H1 (cell line): ENCODE data around the gene KRCC1. TPM values are rescaled to one million over a fixed set of nuclear protein-coding genes. Genes with fewer than 3 reads are reported as not detected.

Experiments
- CTCF ChIA-PET: fragments of 300-600 bp; sonication (Branson Sonifier 250); formaldehyde crosslinking; loops from one replicate; lab custom pipeline; 2021; ENCODE audit not compliant: partially characterized antibody; lab: Charles Lee
- POLR2A ChIA-PET: fragments of 300-600 bp; sonication (Branson Sonifier 250); formaldehyde crosslinking; loops from one replicate; lab custom pipeline; 2021; ENCODE audit warnings: inconsistent platforms; ENCODE audit not compliant: partially characterized antibody; lab: Charles Lee
- DNase-seq, 2 experiments: peaks; one replicate each; pipeline versions ENCODE4 v3.0.0 to v3.0.0-alpha.2; 2010 to 2022; ENCODE audit warnings: low spot score in 2 of 2, low read depth in 1 of 2, mixed read lengths in 1 of 2
- FAIRE-seq: peaks from 2 replicates; lab custom pipeline; 2011; peaks lifted over from hg19 to GRCh38; lab: Jason Lieb, UNC
- H2AFZ ChIP-seq: 2 replicates; pipeline ENCODE4 v1.8.1; 2012; ENCODE audit warnings: low read length, inconsistent platforms
- H2AK5ac ChIP-seq: 2 replicates; pipeline ENCODE4 v1.6.1; 2013; ENCODE audit warnings: low read depth, low read length
- H2BK120ac ChIP-seq: replicated peaks from 2 replicates; pipeline ENCODE3; 2013; ENCODE audit warnings: low read depth, low read length, inconsistent platforms
- H2BK12ac ChIP-seq: 2 replicates; pipeline ENCODE4 v1.6.1; 2013; ENCODE audit warnings: low read depth, low read length
- H2BK15ac ChIP-seq: 2 replicates; pipeline ENCODE4 v1.6.1; 2013; ENCODE audit warnings: low read length
- H2BK20ac ChIP-seq: 2 replicates; pipeline ENCODE4 v1.6.1; 2013; ENCODE audit warnings: low read length
- H2BK5ac ChIP-seq: 2 replicates; pipeline ENCODE4 v1.6.1; 2013; ENCODE audit warnings: low read depth, low read length
- H3K14ac ChIP-seq: 2 replicates; pipeline ENCODE4 v1.6.1; 2013; ENCODE audit warnings: inconsistent platforms; ENCODE audit not compliant: insufficient read length
- H3K18ac ChIP-seq: 2 replicates; pipeline ENCODE4 v1.6.1; 2013; ENCODE audit warnings: low read length; ENCODE audit errors: extremely low read depth
- H3K23ac ChIP-seq: 2 replicates; pipeline ENCODE4 v1.6.1; 2013; ENCODE audit warnings: inconsistent platforms; ENCODE audit not compliant: insufficient read length
- H3K23me2 ChIP-seq: 2 replicates; pipeline ENCODE4 v1.6.1; 2013; ENCODE audit warnings: low read depth, low read length
- H3K27ac ChIP-seq: 2 replicates; pipeline ENCODE4 v1.6.1; 2011; ENCODE audit warnings: low read depth, low read length, inconsistent platforms
- H3K27me3 ChIP-seq, 4 experiments: replicated peaks in 1 of 4; 1 replicate in 1 of 4; 2 replicates in 3 of 4; pipeline versions ENCODE4 v1.6.1 to v1.8.1; 2011 to 2013; ENCODE audit warnings: low read length in 3 of 4, mild to moderate bottlenecking in 3 of 4, inconsistent platforms in 2 of 4, mixed read lengths in 2 of 4, moderate library complexity in 1 of 4; ENCODE audit not compliant: control insufficient read depth in 3 of 4, insufficient read depth in 3 of 4; ENCODE audit errors: extremely low read depth in 1 of 4
- H3K36me3 ChIP-seq, 4 experiments: 2 replicates each; pipeline versions ENCODE4 v1.6.1 to v1.8.1; 2011 to 2013; ENCODE audit warnings: mild to moderate bottlenecking in 4 of 4, low read length in 3 of 4, moderate library complexity in 2 of 4, control low read depth in 1 of 4, inconsistent platforms in 1 of 4; ENCODE audit not compliant: insufficient read depth in 4 of 4, control insufficient read depth in 2 of 4
- H3K4ac ChIP-seq: replicated peaks from 2 replicates; pipeline ENCODE3; 2013; ENCODE audit warnings: low read length, low read depth, mixed read lengths, inconsistent platforms; ENCODE audit not compliant: insufficient read length
- H3K4me1 ChIP-seq, 4 experiments: replicated peaks in 1 of 4; 1 replicate in 1 of 4; 2 replicates in 3 of 4; pipeline versions ENCODE4 v1.6.1 to v1.8.1; 2011 to 2013; ENCODE audit warnings: low read length in 3 of 4, inconsistent platforms in 2 of 4, mixed read lengths in 1 of 4; ENCODE audit not compliant: insufficient read depth in 4 of 4, control insufficient read depth in 3 of 4
- H3K4me2 ChIP-seq, 2 experiments: 2 replicates each; pipeline versions ENCODE4 v1.6.1 to v1.8.1; 2011 to 2013; ENCODE audit warnings: low read depth in 2 of 2, low read length in 2 of 2, control low read depth in 1 of 2, inconsistent platforms in 1 of 2, mild to moderate bottlenecking in 1 of 2; ENCODE audit not compliant: insufficient read depth in 1 of 2
- H3K4me3 ChIP-seq, 4 experiments: fragments of 200-600, 300-600 bp in 1 of 4; sonication (generic), shearing (Covaris generic), sonication (Bioruptor Twin) in 1 of 4; 2 replicates each; pipeline versions ENCODE4 v1.5.1 to v1.8.1; 2011 to 2016; ENCODE audit warnings: low read length in 4 of 4, low read depth in 3 of 4, control low read depth in 2 of 4, inconsistent platforms in 2 of 4, mild to moderate bottlenecking in 2 of 4, mixed read lengths in 1 of 4, moderate library complexity in 1 of 4; ENCODE audit not compliant: insufficient read depth in 2 of 4; ENCODE audit errors: extremely low read depth in 1 of 4
- H3K56ac ChIP-seq: replicated peaks from 2 replicates; pipeline ENCODE3; 2013; ENCODE audit warnings: low read depth, mild to moderate bottlenecking, mixed read lengths, low read length, inconsistent platforms; ENCODE audit not compliant: insufficient read length
- H3K79me1 ChIP-seq: 2 replicates; pipeline ENCODE4 v1.6.1; 2013; ENCODE audit warnings: low read depth, low read length, control low read depth
- H3K79me2 ChIP-seq, 2 experiments: 2 replicates each; pipeline versions ENCODE4 v1.6.1 to v1.8.1; 2012 to 2013; ENCODE audit warnings: low read length in 2 of 2, mild to moderate bottlenecking in 2 of 2, inconsistent platforms in 1 of 2; ENCODE audit not compliant: insufficient read depth in 2 of 2, control insufficient read depth in 1 of 2
- H3K9ac ChIP-seq, 4 experiments: replicated peaks in 1 of 4; 1 replicate in 1 of 4; 2 replicates in 3 of 4; pipeline versions ENCODE4 v1.6.1 to v1.8.1; 2011 to 2013; ENCODE audit warnings: low read depth in 3 of 4, low read length in 3 of 4, control low read depth in 2 of 4, mild to moderate bottlenecking in 2 of 4, moderate library complexity in 2 of 4, inconsistent platforms in 1 of 4; ENCODE audit errors: extremely low read depth in 1 of 4
- H3K9me3 ChIP-seq, 2 experiments: 2 replicates each; pipeline versions ENCODE4 v1.6.1 to v1.8.1; 2012 to 2013; ENCODE audit warnings: mild to moderate bottlenecking in 2 of 2, moderate library complexity in 2 of 2, control low read depth in 1 of 2, inconsistent platforms in 1 of 2, low read depth in 1 of 2, low read length in 1 of 2, mixed read lengths in 1 of 2; ENCODE audit not compliant: insufficient read depth in 2 of 2
- H4K20me1 ChIP-seq, 2 experiments: replicated peaks in 1 of 2; 2 replicates each; pipeline versions ENCODE3 to v1.8.1; 2011 to 2013; ENCODE audit warnings: inconsistent platforms in 2 of 2, low read length in 2 of 2, mild to moderate bottlenecking in 1 of 2; ENCODE audit not compliant: insufficient read depth in 2 of 2, control insufficient read depth in 1 of 2
- H4K5ac ChIP-seq: 2 replicates; pipeline ENCODE4 v1.6.1; 2013; ENCODE audit warnings: low read length, low read depth, mixed read lengths, inconsistent platforms; ENCODE audit not compliant: insufficient read length
- H4K8ac ChIP-seq: 2 replicates; pipeline ENCODE4 v1.8.0; 2013; ENCODE audit warnings: mild to moderate bottlenecking, moderate library complexity, low read length, inconsistent platforms; ENCODE audit not compliant: insufficient read depth; ENCODE audit errors: extremely low read depth
- H4K91ac ChIP-seq: replicated peaks from 2 replicates; pipeline ENCODE3; 2013; ENCODE audit warnings: low read length, mixed read lengths, inconsistent platforms; ENCODE audit not compliant: insufficient read length
- ASH2L ChIP-seq: fragments of 200-600, 300-600 bp; sonication (generic); IDR thresholded peaks from one replicate; pipeline ENCODE4 v1.7.1; 2017; ENCODE audit warnings: low read length
- CHD1 ChIP-seq: IDR thresholded peaks from 2 replicates; pipeline ENCODE4 v1.6.1; 2012; ENCODE audit warnings: low read depth, low read length, improper control_type of control experiment
- CTBP2 ChIP-seq: IDR thresholded peaks from 2 replicates; pipeline ENCODE4 v1.7.0; 2011; ENCODE audit warnings: borderline replicate concordance, mild to moderate bottlenecking, moderate library complexity, mixed read lengths, low read length; ENCODE audit not compliant: insufficient read depth, insufficient read length
- GABPA ChIP-seq: IDR thresholded peaks from 2 replicates; pipeline ENCODE4 v1.6.1; 2011; ENCODE audit warnings: mild to moderate bottlenecking, low read length, moderate library complexity, borderline replicate concordance; ENCODE audit not compliant: insufficient read depth
- HDAC2 ChIP-seq, 2 experiments: fragments of 300-600 bp in 1 of 2; sonication (generic) in 1 of 2; IDR thresholded peaks; 2 replicates each; pipeline ENCODE4 v1.6.1; 2011 to 2012; ENCODE audit warnings: low read depth in 2 of 2, low read length in 2 of 2, mild to moderate bottlenecking in 2 of 2, moderate library complexity in 2 of 2, borderline replicate concordance in 1 of 2, inconsistent platforms in 1 of 2
- HDAC6 ChIP-seq: IDR thresholded peaks from one replicate; pipeline ENCODE4 v1.7.1; 2012; ENCODE audit warnings: low read depth, mild to moderate bottlenecking, inconsistent platforms, low read length, moderate library complexity
- JUN ChIP-seq: IDR thresholded peaks from 2 replicates; pipeline ENCODE4 v1.6.1; 2011; ENCODE audit warnings: low read depth, mild to moderate bottlenecking, improper control_type of control experiment, low read length
- KDM4A ChIP-seq: IDR thresholded peaks from one replicate; pipeline ENCODE4 v1.7.1; 2012; ENCODE audit warnings: low read depth, mild to moderate bottlenecking, moderate library complexity, low read length, inconsistent platforms; ENCODE audit not compliant: severe bottlenecking
- NRF1 ChIP-seq: IDR thresholded peaks from 2 replicates; pipeline ENCODE4 v1.6.1; 2011; ENCODE audit warnings: mild to moderate bottlenecking, low read depth, low read length, improper control_type of control experiment
- PHF8 ChIP-seq: fragments of 200-600 bp; sonication (generic); conservative IDR thresholded peaks from 2 replicates; pipeline ENCODE4 v1.7.1; 2012; ENCODE audit warnings: low read depth, mild to moderate bottlenecking, inconsistent platforms, low read length, moderate library complexity
- RNF2 ChIP-seq: fragments of 200-900, 300-1000 bp; sonication (generic); IDR thresholded peaks from 2 replicates; pipeline ENCODE4 v1.7.1; 2016; ENCODE audit warnings: borderline replicate concordance, low read depth, mild to moderate bottlenecking, antibody characterized with exemption, low read length; ENCODE audit not compliant: poor library complexity, severe bottlenecking; ENCODE audit errors: missing control alignments
- SP1 ChIP-seq: IDR thresholded peaks from 2 replicates; pipeline ENCODE4 v1.6.1; 2011; ENCODE audit warnings: low read depth, low read length
- SP2 ChIP-seq: IDR thresholded peaks from 2 replicates; pipeline ENCODE4 v1.6.1; 2012; ENCODE audit warnings: mild to moderate bottlenecking, low read length, inconsistent platforms
- SRF ChIP-seq: IDR thresholded peaks from 2 replicates; pipeline ENCODE4 v1.6.1; 2011; ENCODE audit warnings: mild to moderate bottlenecking, low read depth, low read length, moderate library complexity
- WGBS, 2 experiments: shearing (Covaris generic) in 1 of 2; methylation state at CpG; one replicate each; pipeline versions ENCODE4 v1.1.6 to v1.1.7; 2013 to 2015; ENCODE audit warnings: low lambda C conversion rate in 2 of 2, mixed read lengths in 2 of 2, inconsistent platforms in 1 of 2, low coverage in 1 of 2, missing lambda C conversion rate in 1 of 2; ENCODE audit not compliant: insufficient replicate concordance in 2 of 2, insufficient coverage in 1 of 2, insufficient read length in 1 of 2; ENCODE audit errors: extremely low coverage in 1 of 2, missing lambda C conversion rate in 1 of 2; 5-methylcytosine and 5-hydroxymethylcytosine counted together
- polyA plus RNA-seq, 7 experiments: library from polyadenylated mRNA; depleted of rRNA in 3 of 7; stranded (reverse) in 5 of 7; unstranded in 2 of 7; fragments of >200 nt in 5 of 7; fragments of 200-250 nt in 2 of 7; gene quantifications; 1 replicate in 5 of 7; 2 replicates in 1 of 7; 4 replicates in 1 of 7; pipeline versions ENCODE4 v1.2.1 to v1.2.3, GENCODE V29; 2011 to 2013; ENCODE audit warnings: missing spikeins in 2 of 7, mixed read lengths in 2 of 7
- total RNA-seq: library from RNA; stranded (reverse); fragmentation: NEBNext Ultra II Directional; extraction: Animal tissue kit (Norgen Biotek cat#: 25700); gene quantifications from 2 replicates; pipeline ENCODE4 v1.2.1, GENCODE V29; 2021

KRCC1 gene
- total and polyA plus RNA-seq, 2 of the 8 experiments (the other 6 are each of a cell fraction or from before 2014, with no cell fraction given) = 5.1 to 8.5 TPM

DNA sequence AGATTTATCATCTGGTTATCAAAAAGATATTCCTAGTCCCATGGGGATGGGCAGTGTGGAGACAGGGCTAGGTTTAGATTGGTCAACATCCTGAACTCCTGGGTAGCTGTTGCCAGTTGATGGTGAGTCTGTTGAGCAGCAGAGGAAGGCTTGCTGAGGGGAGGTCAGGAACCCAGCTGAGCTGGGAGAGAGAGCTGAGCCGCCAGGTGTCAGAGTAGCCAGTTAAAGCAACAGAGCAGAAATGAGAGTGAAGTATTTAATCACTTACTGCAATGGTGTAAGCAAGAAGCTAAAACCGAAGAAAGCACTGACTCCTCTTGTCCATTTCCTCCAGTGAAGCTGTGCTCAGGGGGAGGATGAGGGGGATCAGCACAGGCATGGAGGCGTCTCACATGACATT, 41.6 kb upstream of the KRCC1 start:
- Histone ChIP-seq H2BK5ac (no peak overlapping the region), H2AK5ac (no peak overlapping the region), H3K36me3 (no peaks in the 10 kb centered on the region), H4K5ac (no peak overlapping the region), H3K23me2 (no peaks in the 10 kb centered on the region), H3K18ac (no peak overlapping the region), H3K23ac (no peak overlapping the region), H3K4me1 (peaks cover 0 to 12% (median 3%) of the 10 kb centered on the region in 4 experiments; a peak in 5 of 7 replicates), H3K79me1 (no peaks in the 10 kb centered on the region), H3K4ac (no peak overlapping the region), H3K9ac (no peak overlapping the region), H4K20me1 (no peaks in the 10 kb centered on the region), H2BK15ac (no peak overlapping the region), H3K56ac (no peak overlapping the region), H4K91ac (no peak overlapping the region), H3K4me2 (no peak overlapping the region), H2AFZ (peak overlapping the region; percentile 72; the same call in 1 of the 2 replicates), H2BK12ac (no peak overlapping the region), H3K79me2 (no peaks in the 10 kb centered on the region), H3K27me3 (no peaks in the 10 kb centered on the region), H3K14ac (no peak overlapping the region), H3K4me3 (no peak overlapping the region), H4K8ac (no peak overlapping the region), H2BK120ac (no peak overlapping the region), H3K27ac (no peak overlapping the region), H3K9me3 (no peaks in the 10 kb centered on the region), H2BK20ac (no peak overlapping the region)
- ChIA-PET POLR2A (no interaction called here), CTCF (interaction anchor here (1.2 to 4.2 kb wide), 4 partner anchors 11 to 577 kb away, joined by 3 to 26 read pairs (median 4); no protein-coding TSS in a partner anchor)
- DNase-seq (no peak), FAIRE-seq (no peak)
- WGBS, 2 experiments = 73% methylated on average over 3 of the region's 3 CpGs; no CpG with 5 or more reads in 1 of the 2 experiments
- TF ChIP-seq ASH2L (no peak), SRF (no peak), HDAC2 (IDR thresholded peaks at IDR 0.05; ENCODE audit: borderline replicate concordance in 1 of 2, low read depth in 2 of 2, low read length in 2 of 2) (no peak), CHD1 (no peak), GABPA (no peak), CTBP2 (no peak), JUN (no peak), PHF8 (no peak), HDAC6 (no peak), SP2 (no peak), SP1 (no peak), KDM4A (no peak), RNF2 (no peak), NRF1 (no peak)
